Gastroesophageal sphincter (tissue), 3 donors: ENCODE results near the gene BRDT.

ENCODE experiments used
- EP300 ChIP-seq: sonication (generic); formaldehyde crosslinking; IDR thresholded peaks from one replicate; pipeline ENCODE4 v1.6.1; 2017; ENCODE audit warnings: antibody characterized with exemption, mild to moderate bottlenecking
- POLR2A ChIP-seq, 2 donors: fragments of 450-650 bp; IDR thresholded peaks; one replicate each; pipeline ENCODE4 v1.6.1; 2017; ENCODE audit warnings: antibody characterized with exemption in 2 of 2, mild to moderate bottlenecking in 2 of 2, moderate library complexity in 1 of 2
- POLR2AphosphoS5 ChIP-seq: sonication (generic); formaldehyde crosslinking; IDR thresholded peaks from one replicate; pipeline ENCODE4 v1.6.1; 2017; ENCODE audit warnings: antibody characterized with exemption
- TF ChIP-seq, protein P1 (sequence below), 4 experiments: fragments of 200-600 bp in 2 of 4; fragments of 450-650 bp in 2 of 4; sonication (generic) in 1 of 4; IDR thresholded peaks; one replicate each; pipeline ENCODE4 v1.5.1; 2017 to 2019; ENCODE audit warnings: antibody characterized with exemption in 4 of 4, mild to moderate bottlenecking in 2 of 4, moderate library complexity in 2 of 4

DNA sequence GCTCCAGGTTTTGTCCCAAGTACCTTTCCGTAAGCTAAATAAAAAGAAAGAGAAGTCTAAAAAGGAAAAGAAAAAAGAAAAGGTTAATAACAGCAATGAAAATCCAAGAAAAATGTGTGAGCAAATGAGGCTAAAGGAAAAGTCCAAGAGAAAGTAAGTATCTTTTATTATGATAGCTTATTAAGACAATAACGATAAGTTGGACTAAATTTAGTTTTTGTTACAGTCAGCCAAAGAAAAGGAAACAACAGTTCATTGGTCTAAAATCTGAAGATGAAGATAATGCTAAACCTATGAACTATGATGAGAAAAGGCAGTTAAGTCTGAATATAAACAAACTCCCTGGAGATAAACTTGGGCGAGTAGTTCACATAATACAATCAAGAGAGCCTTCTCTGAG is 31.5 kb downstream of the BRDT start:
- TF ChIP-seq, protein P1, sequence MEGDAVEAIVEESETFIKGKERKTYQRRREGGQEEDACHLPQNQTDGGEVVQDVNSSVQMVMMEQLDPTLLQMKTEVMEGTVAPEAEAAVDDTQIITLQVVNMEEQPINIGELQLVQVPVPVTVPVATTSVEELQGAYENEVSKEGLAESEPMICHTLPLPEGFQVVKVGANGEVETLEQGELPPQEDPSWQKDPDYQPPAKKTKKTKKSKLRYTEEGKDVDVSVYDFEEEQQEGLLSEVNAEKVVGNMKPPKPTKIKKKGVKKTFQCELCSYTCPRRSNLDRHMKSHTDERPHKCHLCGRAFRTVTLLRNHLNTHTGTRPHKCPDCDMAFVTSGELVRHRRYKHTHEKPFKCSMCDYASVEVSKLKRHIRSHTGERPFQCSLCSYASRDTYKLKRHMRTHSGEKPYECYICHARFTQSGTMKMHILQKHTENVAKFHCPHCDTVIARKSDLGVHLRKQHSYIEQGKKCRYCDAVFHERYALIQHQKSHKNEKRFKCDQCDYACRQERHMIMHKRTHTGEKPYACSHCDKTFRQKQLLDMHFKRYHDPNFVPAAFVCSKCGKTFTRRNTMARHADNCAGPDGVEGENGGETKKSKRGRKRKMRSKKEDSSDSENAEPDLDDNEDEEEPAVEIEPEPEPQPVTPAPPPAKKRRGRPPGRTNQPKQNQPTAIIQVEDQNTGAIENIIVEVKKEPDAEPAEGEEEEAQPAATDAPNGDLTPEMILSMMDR (IDR thresholded peaks at IDR 0.05) = no peak
- TF ChIP-seq POLR2AphosphoS5 = no peak
- no peak for TF ChIP-seq POLR2A (IDR thresholded peaks at IDR 0.05)
- TF ChIP-seq EP300 = no peak
